ENCODE measurements around the gene PCCA. TPM values are rescaled to one million over a fixed set of nuclear protein-coding genes. Genes with fewer than 3 reads are reported as not detected.

Gene PCCA
- total and polyA plus RNA-seq, 2 of the 13 experiments (the other 11 are each of a cell fraction or from before 2014, with no cell fraction given) = 15.0 to 32.2 TPM

DNA sequence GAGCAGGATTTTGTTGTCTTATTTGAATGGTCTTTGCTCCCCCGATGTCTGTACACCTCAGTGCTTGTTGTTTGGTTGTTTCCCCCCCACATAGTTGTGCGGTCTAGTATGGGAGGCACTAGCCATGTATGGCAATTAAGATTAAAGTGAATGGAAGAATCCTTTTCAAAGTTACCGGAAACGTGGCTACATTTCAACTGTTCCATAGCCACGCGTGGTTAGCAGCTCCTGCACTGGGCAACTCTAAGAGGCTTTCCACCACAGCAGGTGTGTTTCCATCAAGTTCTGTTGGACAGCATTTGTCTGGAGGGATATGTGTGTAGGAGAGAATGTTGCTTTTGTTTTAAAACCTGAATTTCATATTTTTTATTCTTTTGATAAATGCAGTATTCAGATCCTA is 252.4 kb downstream of the PCCA start:
- CTCF ChIA-PET (ENCODE audit: low intra/inter-chr PET ratio, low total read pairs) = no interaction called here
- no peak for TF ChIP-seq PBX2 (CRISPR knock-in tag; IDR thresholded peaks at IDR 0.05)
- TF ChIP-seq, protein P1, sequence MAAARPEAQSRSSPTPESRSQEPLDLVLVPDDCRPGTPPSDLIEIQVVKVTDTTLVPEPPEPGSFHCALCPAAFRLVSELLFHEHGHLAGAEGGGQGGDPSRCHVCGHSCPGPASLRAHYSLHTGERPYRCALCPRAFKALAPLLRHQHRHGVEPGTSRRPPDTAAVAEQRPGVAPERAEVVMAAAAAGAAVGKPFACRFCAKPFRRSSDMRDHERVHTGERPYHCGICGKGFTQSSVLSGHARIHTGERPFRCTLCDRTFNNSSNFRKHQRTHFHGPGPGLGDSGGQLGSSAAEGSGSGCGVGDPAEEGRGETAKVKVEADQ (CRISPR knock-in tag; IDR thresholded peaks at IDR 0.05; ENCODE audit: borderline replicate concordance) = no peak
- no peak for TF ChIP-seq PHF5A (CRISPR knock-in tag; IDR thresholded peaks at IDR 0.05; ENCODE audit: low read depth, unreplicated experiment)
- TF ChIP-seq, protein P2, sequence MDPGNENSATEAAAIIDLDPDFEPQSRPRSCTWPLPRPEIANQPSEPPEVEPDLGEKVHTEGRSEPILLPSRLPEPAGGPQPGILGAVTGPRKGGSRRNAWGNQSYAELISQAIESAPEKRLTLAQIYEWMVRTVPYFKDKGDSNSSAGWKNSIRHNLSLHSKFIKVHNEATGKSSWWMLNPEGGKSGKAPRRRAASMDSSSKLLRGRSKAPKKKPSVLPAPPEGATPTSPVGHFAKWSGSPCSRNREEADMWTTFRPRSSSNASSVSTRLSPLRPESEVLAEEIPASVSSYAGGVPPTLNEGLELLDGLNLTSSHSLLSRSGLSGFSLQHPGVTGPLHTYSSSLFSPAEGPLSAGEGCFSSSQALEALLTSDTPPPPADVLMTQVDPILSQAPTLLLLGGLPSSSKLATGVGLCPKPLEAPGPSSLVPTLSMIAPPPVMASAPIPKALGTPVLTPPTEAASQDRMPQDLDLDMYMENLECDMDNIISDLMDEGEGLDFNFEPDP (CRISPR knock-in tag; conservative IDR thresholded peaks at IDR 0.05) = no peak
- no peak for TF ChIP-seq RERE (CRISPR knock-in tag; IDR thresholded peaks at IDR 0.05; ENCODE audit: low read depth)
- no peak for TF ChIP-seq ZKSCAN1 (IDR thresholded peaks at IDR 0.05; ENCODE audit: low read length)
- Histone ChIP-seq H3K27ac (ENCODE audit: extremely low read length, insufficient read depth, low read length) (no peak overlapping the region), H3K79me2 (ENCODE audit: insufficient read depth, low read length) (no peaks in the 10 kb centered on the region), H3K27me3 (ENCODE audit: control insufficient read depth in 1 of 2, insufficient read depth in 2 of 2, low read length in 2 of 2) (no peaks in the 10 kb centered on the region), H3K4me1 (ENCODE audit: insufficient read depth, low read length) (peaks cover 14% of the 10 kb centered on the region), H4K20me1 (ENCODE audit: insufficient read depth, low read length) (no peaks in the 10 kb centered on the region), H3K4me3 (replicated peaks in 1 of 3; ENCODE audit: insufficient read depth in 1 of 3, low read depth in 2 of 3, low read length in 3 of 3) (no peak overlapping the region), H3K4me2 (ENCODE audit: low read depth, low read length) (no peak overlapping the region), H2AFZ (ENCODE audit: low read length) (no peak overlapping the region), H3K9me3 (ENCODE audit: low read length) (no peaks in the 10 kb centered on the region), H3K36me3 (replicated peaks in 1 of 2; ENCODE audit: control insufficient read depth in 1 of 2, insufficient read depth in 2 of 2, low read length in 2 of 2) (no peaks in the 10 kb centered on the region; a peak in 1 of 5 replicates), H3K9ac (ENCODE audit: insufficient read depth, low read depth, low read length) (no peak overlapping the region)
- FAIRE-seq (no peak), DNase-seq (ENCODE audit: low spot score) (no peak), ATAC-seq (no peak)
- in situ Hi-C loops (cut with HindIII; ENCODE audit: extremely low pct_ligation_motif_present, low pct_unique_long_range_greater_than_20kb) = no loop called here
- intact Hi-C loops (cut with micrococcal nuclease; ENCODE audit: unreplicated experiment) = no loop called here
- BruUV-seq (replicated peaks) = no TSS peak
- POLR2A ChIA-PET = no interaction called here
- WGBS (ENCODE audit: low lambda C conversion rate) = 97% methylated on average over 6 of the region's 6 CpGs
